Motor neuron (in vitro differentiated cells): ENCODE measurements around the gene SSC4D. TPM values are rescaled to one million over a fixed set of nuclear protein-coding genes. Genes with fewer than 3 reads are reported as not detected.
"Not testable (repeated sequence)": the region's sequence is repeated elsewhere in the genome, so short reads cannot be mapped to it uniquely, and the experiment has no call there.

Experiments used
- ATAC-seq, 8 experiments: fragments of 200-7000 bp; cut with Tn5 transposase; replicated peaks in 6 of 8; 2 replicates each; pipeline ENCODE4 v1.8.0; 2021; ENCODE audit warnings: mild to moderate bottlenecking in 8 of 8, moderate library complexity in 8 of 8
- H3K27ac ChIP-seq, 2 donors: fragments of 250-450 bp; sonication (Bioruptor Pico); 2 replicates each; pipeline ENCODE4 v1.9.0; 2021; ENCODE audit warnings: antibody characterized with exemption in 2 of 2, mild to moderate bottlenecking in 2 of 2, moderate library complexity in 1 of 2
- H3K4me1 ChIP-seq, 2 donors: fragments of 250-450 bp; sonication (Bioruptor Pico); replicated peaks in 1 of 2; 2 replicates each; pipeline ENCODE4 v1.6.1; 2021; ENCODE audit warnings: antibody characterized with exemption in 2 of 2, mild to moderate bottlenecking in 2 of 2, moderate library complexity in 1 of 2
- H3K4me3 ChIP-seq, 5 donors: fragments of 250-450 bp; sonication (Bioruptor Pico); 2 replicates each; pipeline ENCODE4 v1.9.0; 2021; ENCODE audit warnings: antibody characterized with exemption in 5 of 5, mild to moderate bottlenecking in 5 of 5, moderate library complexity in 4 of 5
- WGBS, 10 experiments: fragments of 450-650 bp; shearing (Covaris generic); methylation state at CpG; one replicate each; pipeline ENCODE4 v1.0.0; 2022; 5-methylcytosine and 5-hydroxymethylcytosine counted together
- in situ Hi-C, 9 experiments: fragments of 400-800 bp; cut with MboI; loops; one replicate each; pipeline ENCODE4 v1.15.0; 2021; ENCODE audit warnings: low sequenced_read_pairs in 9 of 9, low pct_unique_long_range_greater_than_20kb in 2 of 9; ENCODE audit not compliant: unreplicated experiment in 9 of 9
- total RNA-seq, 8 experiments: library from RNA; unstranded; fragments of 300-600 nt; gene quantifications; 2 replicates each; pipeline versions ENCODE4 v1.2.3 to v1.2.4, GENCODE V29; 2022

The SSC4D gene
- total RNA-seq, 8 experiments from 2014 or later = 0.18 to 1.5 (median 0.68) TPM

DNA sequence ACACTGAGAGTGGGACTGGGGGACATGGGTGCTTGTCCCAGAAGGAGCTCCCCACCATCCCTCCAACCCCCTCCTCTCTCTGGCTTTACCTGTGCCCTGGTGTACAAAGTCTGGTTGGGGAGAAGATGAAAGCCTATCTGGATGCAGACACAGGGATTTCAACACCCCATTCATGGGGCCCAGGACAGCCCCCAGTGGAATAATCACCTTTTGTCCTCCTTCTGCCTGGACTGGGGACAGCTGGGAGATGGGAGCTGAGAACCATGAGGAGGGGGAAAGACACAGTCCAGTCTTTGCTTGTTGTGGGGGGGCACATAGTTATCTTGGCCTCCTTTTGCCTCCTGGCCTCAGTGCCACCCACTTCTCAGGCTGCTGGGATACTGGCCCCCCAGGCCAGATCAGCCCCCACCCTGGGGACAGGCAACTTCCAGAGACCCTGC is 1.4 kb downstream of the SSC4D start:
- ATAC-seq = no peak
- Histone ChIP-seq H3K4me3 (no peak overlapping the region), H3K4me1 (peaks cover 0 to 10% of the 10 kb centered on the region in 2 donors), H3K27ac (no peak overlapping the region)
- in situ Hi-C loops = no loop called here

DNA sequence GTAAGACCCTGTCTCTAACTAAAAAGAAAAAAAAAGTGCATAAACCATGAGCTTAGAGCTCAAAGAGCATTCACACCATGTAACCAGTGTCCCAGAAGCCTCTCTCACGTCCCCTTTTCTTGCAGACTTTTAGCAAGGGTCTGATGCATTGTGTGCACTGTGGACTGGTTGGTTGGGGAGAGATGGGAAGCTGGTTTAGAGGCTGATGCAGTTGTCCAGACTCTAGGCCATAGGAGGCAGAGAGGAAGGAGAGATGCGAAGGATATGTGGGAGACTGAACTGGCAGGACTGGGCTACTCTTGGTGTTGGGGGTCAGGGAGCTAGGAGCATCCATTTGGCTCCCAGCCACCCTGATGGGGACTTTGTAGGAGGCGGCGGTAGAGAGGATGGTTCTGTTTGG is 1.8 kb downstream of the SSC4D start:
- ATAC-seq = no peak
- Histone ChIP-seq H3K4me1 (peaks cover 0 to 10% of the 10 kb centered on the region in 2 donors), H3K4me3 (no peak overlapping the region), H3K27ac (no peak overlapping the region)
- 17 to 100% (median 78%) methylated on average over 1 of the region's 4 CpGs; no CpG with 5 or more reads in 4 of the 10 experiments for WGBS, 10 experiments
- in situ Hi-C loops = no loop called here

DNA sequence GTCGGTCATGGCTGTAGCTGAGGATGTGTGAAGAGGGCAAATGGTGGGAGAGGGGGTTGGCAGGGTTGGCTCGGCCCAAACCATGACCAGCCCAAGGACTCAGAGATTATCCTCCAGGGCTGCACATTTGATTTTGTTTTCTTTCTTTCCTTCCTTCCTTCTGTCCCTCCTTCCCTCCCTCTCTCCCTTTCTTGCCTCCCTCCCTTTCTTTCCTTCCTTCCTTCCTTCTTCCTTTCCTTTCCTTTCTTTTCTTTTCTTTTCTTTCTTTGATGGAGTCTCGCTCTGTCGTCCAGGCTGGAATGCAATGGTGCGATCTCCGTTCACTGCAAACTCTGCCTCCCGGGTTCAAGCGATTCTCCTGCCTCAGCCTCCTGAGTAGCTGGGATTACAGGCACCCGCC is 3.8 kb downstream of the SSC4D start:
- no peak for ATAC-seq
- Histone ChIP-seq H3K27ac (no peak overlapping the region), H3K4me1 (peaks cover 0 to 10% of the 10 kb centered on the region in 2 donors), H3K4me3 (no peak overlapping the region)
- in situ Hi-C loops = no loop called here
- 73 to 95% (median 90%) methylated on average over 3 to 9 of the region's 9 CpGs for WGBS, 10 experiments

DNA sequence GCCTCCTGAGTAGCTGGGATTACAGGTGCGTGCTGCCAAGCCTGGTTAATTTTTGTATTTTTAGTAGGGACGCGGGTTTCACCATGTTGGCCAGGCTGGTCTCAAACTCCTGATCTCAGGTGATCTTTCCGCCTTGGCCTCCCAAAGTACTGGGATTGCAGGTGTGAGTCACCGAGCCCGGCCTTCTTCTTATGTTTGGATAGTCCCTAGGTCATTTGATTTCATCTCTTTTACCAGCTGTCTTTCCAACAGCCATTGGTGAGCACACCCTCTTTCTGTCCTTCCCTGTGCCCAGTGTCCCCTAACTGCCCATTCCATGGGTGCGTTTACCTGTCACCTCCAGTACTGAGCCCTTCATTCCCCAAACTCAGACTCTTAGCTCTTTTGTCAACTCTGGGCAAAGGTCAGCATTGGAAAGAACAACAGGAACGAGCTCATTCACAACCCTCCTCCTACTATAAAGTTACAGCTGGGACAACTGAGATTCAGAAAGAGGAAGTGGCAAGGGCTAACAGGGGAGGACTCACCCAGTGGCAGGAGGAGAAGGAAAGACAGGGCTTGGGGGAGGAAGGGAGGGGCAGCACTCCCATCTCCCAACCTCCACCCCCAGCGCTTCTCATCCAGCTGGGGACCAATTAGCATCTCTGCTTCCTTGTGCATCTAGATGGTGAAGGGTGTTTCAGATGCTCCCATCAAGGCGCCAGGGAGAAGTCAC is 5.6 kb downstream of the SSC4D start:
- in situ Hi-C loops = no loop called here
- ATAC-seq = no peak
- H3K4me3 ChIP-seq = no peak overlapping the region
- no peak overlapping the region for H3K27ac ChIP-seq
- WGBS, 10 experiments = 72 to 100% (median 86%) methylated on average over 1 to 7 of the region's 10 CpGs; no CpG with 5 or more reads in 3 of the 10 experiments
- peaks cover 0 to 6% of the 10 kb centered on the region in 2 donors for H3K4me1 ChIP-seq

DNA sequence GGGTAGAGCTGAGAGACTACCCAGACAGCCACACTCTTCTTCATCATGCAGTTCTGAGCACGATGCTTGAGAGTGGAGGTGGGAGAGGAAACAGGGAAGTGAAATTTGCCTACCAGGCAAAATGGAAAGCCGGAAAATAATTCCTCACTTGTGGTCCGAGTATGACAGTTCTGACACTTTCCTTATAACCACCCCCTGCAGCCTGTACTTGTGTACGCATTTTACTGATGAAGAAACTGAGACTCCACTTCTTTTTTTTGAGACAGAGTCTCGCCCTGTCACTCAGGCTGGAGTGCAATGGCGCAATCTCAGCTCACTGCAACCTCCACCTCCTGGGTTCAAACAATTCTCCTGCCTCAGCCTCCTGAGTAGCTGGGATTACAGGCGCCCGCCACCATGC is 6.4 kb downstream of the SSC4D start:
- H3K27ac ChIP-seq, in situ Hi-C loops, ATAC-seq, H3K4me3 ChIP-seq, H3K4me1 ChIP-seq: not testable (repeated sequence)
- 40 to 100% (median 82%) methylated on average over 1 to 6 of the region's 8 CpGs; no CpG with 5 or more reads in 2 of the 10 experiments for WGBS, 10 experiments

DNA sequence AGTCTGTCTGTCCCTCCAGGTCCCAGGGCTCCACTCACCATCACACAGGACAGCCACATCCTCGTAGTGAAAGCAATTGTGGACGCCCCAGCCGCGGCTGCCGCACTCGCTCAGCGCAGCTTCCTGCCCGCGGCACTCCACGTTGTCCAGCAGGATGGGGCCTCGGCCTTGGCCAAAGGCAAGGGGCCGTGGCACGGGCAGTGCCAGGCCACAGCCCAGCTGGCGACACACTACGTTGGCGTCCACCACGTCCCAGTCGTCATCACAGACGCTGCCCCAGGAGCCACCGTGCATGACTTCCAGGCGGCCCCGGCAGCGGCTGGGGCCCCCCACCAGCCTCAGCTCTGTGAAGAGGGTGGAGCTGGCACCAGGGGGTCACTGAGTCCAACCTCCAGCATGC is 9.2 kb downstream of the SSC4D start:
- Histone ChIP-seq H3K4me1 (peaks cover 0 to 14% of the 10 kb centered on the region in 2 donors), H3K4me3 (no peak overlapping the region), H3K27ac (no peak overlapping the region)
- WGBS, 10 experiments = 90 to 100% (median 95%) methylated on average over 2 to 8 of the region's 23 CpGs; no CpG with 5 or more reads in 6 of the 10 experiments
- no peak for ATAC-seq
- in situ Hi-C loops = no loop called here

DNA sequence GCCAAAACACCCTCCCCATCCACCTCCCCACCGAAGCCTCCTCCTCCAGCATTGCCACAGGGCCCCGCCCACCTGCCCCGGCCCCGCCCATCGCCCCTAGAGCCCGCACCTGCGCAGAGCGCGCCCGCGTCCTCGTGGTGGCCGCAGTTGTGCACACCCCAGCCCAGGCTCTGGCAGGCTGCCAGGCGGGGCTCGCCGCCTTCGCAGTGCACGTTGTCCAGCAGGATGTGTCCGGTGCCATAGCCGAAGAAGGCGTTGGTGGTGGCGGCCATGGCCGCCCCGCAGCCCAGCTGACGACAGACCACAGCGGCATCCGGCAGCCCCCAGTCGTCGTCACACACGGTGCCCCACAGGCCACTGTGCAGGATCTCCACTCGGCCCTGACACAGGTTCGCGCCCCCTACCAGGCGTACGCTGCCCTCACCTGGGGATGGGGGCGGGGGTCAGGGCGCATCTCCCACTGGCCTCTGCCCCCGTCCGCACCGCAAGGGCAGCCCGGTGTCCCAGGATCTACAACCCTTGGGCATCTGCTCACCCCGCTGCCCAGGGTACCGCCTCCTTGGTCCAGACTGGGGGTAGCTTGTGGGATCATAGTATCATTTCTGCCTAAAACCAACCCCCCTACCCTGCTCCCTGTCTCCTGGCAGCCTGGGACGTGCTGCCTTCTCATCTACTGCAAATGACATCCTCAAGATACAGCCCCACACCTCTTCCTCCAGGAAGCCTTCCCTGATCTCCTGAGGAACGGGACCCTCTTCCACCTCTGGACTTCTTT is 11.9 kb downstream of the SSC4D start:
- WGBS, 10 experiments = 70 to 100% (median 100%) methylated on average over 1 to 3 of the region's 45 CpGs; no CpG with 5 or more reads in 4 of the 10 experiments
- no peak overlapping the region for H3K27ac ChIP-seq
- peak in 4 of 8 experiments; percentile 4 to 38 (median 34) for ATAC-seq
- H3K4me1 ChIP-seq = peaks cover 3 to 20% of the 10 kb centered on the region in 2 donors
- in situ Hi-C loops = no loop called here
- no peak overlapping the region for H3K4me3 ChIP-seq

DNA sequence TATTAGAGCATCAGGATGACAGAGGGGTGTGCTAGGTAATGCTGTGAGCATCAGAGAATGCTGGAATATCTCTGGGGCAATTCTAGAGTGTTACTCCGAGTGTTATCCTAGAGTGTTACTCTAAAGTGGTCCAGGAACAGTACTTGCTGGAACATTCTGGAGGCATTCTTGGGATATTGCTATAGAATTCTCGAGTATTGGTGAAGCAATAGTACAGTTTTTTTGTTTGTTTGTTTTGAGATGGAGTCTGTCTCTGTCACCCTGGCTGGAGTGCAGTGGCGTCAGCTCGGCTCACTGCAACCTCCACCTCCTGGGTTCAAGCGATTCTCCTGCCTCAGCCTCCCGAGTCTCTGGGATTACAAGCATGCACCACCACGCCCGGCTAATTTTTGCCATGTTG is 12.6 kb downstream of the SSC4D start:
- in situ Hi-C loops = no loop called here
- Histone ChIP-seq H3K4me1 (peaks cover 3 to 22% of the 10 kb centered on the region in 2 donors), H3K27ac (no peak overlapping the region), H3K4me3 (no peak overlapping the region)
- 17 to 100% (median 89%) methylated on average over 1 to 6 of the region's 8 CpGs; no CpG with 5 or more reads in 1 of the 10 experiments for WGBS, 10 experiments
- ATAC-seq = no peak

DNA sequence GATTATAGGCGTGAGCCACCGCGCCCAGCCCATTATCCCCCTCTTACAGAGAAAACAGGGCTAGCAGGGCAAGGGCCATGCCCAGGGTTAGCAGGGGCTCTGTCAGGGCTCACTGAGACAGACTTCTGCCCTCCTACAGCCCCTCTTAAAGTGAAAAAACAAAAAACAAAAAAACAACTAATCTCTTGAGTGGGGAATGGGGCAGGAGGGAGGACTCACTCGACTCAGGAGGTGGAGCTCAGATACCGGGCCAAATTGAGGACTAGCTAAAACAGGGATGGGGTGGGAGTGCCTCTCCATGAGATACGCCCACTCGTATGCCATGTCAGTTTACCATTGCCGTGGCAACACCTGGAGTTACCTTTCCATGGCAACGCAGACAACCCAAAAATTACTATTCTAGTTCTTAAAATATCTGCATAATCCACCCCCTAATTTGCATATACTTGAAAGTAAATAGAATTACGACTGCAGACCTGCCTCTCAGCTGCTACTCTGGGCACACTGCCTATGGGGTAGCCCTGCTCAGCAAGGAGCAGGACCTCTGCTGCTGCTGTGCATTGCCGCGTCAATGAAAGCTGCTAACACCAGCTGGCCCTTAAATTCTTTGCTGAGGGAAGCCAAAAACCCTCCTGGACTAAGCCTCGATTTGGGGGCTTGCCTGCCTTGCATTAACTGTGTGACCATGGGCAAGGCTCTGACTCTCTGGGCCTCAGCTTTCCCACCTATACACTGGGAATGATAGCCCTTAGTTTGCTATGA is 13.4 kb downstream of the SSC4D start:
- WGBS, 10 experiments = 24 to 70% (median 66%) methylated on average over 2 to 5 of the region's 13 CpGs; no CpG with 5 or more reads in 2 of the 10 experiments
- Histone ChIP-seq H3K4me3 (no peak overlapping the region), H3K27ac (no peak overlapping the region), H3K4me1 (peaks cover 3 to 22% of the 10 kb centered on the region in 2 donors)
- ATAC-seq = peak in 2 of 8 experiments; percentile 2 to 62
- in situ Hi-C loops = no loop called here

DNA sequence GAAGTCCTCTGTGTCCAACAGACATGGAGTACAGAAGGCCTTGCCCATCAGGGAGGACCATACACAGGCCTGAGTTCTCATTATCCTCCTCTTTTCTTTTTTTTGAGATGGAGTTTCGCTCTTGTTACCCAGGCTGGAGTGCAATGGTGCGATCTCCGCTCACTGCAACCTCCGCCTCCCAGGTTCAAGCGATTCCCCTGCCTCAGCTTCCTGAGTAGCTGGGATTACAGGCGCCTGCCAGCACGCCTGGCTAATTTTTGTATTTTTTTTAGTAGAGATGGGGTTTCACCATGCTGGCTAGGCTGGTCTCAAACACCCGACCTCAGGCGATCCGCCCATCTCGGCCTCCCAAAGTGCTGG is 13.9 kb downstream of the SSC4D start:
- ATAC-seq, H3K27ac ChIP-seq, H3K4me3 ChIP-seq, in situ Hi-C loops: not testable (repeated sequence)
- WGBS, 10 experiments = 55 to 100% (median 87%) methylated on average over 2 to 7 of the region's 11 CpGs; no CpG with 5 or more reads in 4 of the 10 experiments
- peaks cover 3 to 22% of the 10 kb centered on the region in 2 donors for H3K4me1 ChIP-seq

DNA sequence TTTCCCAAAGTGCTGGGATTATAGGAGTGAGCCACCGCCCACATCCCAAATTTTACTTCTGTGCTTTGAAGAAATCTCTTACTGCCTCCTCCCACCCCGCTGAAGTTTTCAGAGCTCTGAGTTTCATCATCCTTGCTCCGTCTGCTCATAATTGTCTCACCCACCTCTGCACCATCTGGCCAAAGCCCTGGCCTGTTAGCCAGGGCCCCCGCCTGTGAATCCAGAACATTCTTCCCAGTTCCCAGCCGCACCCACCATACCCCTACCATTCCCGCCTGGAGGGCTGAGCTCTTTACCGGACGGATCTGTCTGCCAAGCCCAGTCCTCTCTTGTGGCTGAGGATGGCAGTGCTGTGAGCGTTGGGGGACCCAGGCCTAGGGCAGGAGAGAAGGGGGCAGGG is 14.5 kb downstream of the SSC4D start:
- H3K4me3 ChIP-seq = no peak overlapping the region
- no peak for ATAC-seq
- in situ Hi-C loops = no loop called here
- no peak overlapping the region for H3K27ac ChIP-seq
- 73 to 100% (median 97%) methylated on average over 1 to 7 of the region's 9 CpGs; no CpG with 5 or more reads in 2 of the 10 experiments for WGBS, 10 experiments
- peaks cover 3 to 22% of the 10 kb centered on the region in 2 donors for H3K4me1 ChIP-seq

DNA sequence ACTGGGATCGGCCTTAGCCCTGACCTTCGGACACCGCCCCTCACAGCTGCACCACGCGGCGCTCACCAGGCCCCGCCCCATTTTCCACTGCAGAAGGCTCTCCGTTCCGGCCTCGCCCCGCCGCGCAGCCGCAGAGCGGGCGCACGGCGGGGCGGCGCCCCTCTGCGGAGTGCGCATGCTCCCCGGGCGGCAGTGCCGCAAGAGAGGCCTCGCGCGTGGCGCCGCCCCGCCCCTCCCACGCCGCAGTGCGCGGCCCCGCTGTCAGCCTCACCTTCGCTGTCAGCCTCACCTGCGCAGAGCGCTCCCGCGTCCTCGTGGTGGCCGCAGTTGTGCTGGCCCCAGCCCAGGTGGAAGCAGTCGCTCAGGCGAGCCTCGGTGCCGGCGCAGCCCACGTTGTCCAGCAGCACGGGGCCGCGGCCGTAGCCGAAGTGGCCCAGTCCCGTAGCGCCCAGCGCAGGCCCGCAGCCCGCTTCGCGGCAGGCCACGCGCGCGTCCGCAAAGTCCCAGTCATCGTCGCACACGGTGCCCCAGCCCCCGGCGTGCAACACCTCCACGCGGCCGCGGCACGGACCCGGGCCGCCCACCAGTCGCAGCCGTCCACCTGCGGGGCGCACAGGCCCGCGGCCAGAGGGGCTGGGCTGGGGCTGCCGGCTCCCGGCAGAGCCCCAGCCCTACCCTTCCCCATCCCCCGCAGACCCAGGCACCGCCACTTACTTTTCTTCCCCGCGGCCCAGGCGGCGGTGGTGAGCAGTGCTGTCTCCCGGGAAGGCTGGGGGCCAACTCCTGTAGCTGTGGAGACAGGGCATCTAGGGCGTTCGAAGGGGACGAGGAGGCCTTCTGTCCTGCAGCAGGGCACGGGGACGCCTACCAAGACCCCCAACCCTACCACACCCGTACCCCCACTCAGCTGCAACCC is 16.1 kb downstream of the SSC4D start:
- in situ Hi-C loops = no loop called here
- 0 to 1% (median 0%) methylated on average over 2 to 27 of the region's 99 CpGs; no CpG with 5 or more reads in 4 of the 10 experiments for whole genome bisulfite sequencing, 10 experiments
- Histone ChIP-seq H3K4me1 (peaks cover 11 to 32% of the 10 kb centered on the region in 2 donors), H3K4me3 (peak overlapping the region; percentile 45 to 52 (median 50)), H3K27ac (peak overlapping the region; percentile 66 to 67)
- ATAC-seq = peak; percentile 79 to 88 (median 86)
